HG03159 (cell line): ENCODE data around the gene RNF4.
"Not testable (repeated sequence)": the region's sequence is repeated elsewhere in the genome, so short reads cannot be mapped to it uniquely, and the experiment has no call there.

Experiments used
- ATAC-seq: cut with Tn5 transposase; IDR thresholded peaks from one replicate; pipeline ENCODE4 v1.9.1; 2021; ENCODE audit warnings: mild to moderate bottlenecking, moderate library complexity; ENCODE audit not compliant: unreplicated experiment

RNF4 gene

GRCh38 chr4:2457481-2458295 is 11.2 kb upstream of the RNF4 start:
- no peak for ATAC-seq

DNA sequence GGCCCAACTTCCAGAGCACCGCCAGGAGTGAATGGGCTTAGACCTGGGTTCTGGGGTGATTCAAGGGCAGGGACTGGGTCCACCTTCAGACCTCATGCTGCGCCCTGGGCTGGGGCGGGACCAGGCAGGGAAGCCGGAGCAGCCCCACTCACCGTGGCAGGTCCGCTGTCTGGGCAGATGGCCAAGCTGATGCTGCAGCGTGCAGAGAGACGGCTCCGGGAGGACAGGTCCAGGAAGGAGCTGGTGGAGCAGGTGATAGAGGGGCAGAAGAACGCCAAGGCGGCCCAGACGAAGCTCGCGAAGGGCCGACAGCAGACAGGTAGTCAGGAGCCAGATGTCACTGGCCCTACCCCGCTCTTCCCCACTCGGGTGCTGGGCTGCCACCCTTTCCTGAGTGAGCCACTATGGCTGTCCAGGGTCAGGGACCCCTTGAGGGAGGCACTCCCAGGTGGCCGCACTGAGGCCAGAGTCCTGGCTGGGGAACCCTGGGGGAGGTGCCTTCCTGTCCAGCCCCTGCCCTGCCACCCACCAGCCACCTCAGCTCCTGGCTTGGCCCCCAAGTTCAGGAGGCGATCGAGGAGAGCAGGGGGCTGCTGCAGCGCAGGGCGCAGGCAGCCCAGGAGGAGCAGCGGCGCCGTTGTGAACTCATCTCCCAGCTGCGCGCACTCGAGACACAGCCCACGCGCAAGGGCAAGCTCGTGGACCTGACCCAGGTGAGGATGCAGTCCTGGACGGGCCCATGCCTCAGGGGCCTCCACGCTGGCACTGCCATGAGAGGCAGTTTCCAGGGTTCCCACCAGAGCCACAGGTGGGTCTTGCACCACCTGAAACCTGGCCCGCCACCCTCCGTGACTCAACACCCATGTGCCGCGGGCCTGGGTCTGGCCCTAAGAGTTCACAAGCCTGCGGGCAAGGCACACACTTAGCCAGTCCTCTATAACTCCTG is 10.1 kb upstream of the RNF4 start:
- ATAC-seq = no peak

DNA sequence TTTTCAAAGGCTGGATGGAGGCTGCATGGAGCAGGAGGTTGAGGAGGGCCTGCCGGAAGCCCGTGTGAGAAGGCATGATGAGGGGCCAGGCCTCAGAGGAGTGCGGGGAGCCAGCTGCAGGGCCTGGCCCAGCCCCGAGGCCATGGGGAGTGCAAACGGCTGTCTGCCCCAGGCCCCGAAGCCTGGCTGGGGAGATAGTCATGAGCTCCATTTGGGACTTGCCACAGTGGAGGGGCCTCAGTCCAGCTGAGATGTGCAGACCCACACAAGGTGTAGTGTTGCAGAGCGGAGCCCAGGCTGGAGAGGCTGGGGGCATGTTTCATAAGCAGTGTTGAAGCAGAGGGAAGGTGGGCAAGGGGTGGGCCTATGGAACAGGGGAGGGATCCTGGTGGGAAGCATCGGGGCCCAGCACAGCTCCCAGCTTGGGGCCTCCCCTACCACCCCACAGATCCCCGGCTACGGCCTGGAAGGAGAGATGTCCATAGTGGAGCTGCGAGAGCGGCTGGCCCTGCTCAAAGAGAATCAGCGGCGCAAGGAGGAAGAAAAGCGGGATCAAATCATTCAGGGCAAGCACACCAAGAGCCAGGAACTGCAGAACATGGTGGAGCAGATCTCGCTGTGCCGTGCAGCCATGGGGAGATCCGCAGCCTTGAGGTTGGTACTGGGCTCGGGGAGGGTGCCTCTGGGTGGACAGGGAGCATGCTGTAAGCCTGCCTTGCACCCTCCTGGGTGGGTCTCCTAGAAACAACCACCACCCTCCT is 9.1 kb upstream of the RNF4 start:
- ATAC-seq = no peak

DNA sequence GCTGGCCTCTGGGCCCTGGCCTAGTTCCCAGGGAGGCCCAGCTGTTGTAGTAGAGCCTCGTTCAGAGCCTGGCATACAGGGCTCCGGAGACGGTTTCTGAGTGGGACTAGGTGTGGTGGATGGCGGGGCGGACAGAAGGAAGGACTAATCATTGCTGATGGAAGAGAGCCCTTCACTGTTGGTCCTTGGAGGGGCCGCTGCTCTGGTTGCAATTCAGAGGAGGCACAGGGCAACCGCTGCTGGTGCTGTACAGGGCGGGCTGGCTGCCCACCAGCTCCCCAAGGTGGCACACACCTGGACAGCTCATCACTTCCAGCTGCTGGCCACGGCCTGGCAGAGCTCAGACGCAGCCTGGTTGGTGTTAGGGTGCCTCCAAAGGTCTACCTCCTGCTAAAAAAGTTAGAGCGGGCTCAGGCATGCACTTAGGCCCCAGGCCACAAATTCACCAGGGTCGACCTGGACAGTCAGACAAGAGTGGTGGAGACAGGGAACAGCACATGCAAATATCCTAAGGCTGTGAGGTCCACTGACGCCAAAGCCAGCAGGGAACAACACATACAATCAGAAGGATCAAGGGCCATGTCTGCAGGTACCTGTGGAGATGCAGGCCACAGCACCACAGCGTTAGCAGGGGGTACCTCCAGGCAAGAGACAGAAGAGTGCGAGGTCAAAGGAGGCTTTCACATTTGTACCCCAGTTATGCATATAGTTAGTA is 7.5 kb upstream of the RNF4 start:
- ATAC-seq = no peak

DNA sequence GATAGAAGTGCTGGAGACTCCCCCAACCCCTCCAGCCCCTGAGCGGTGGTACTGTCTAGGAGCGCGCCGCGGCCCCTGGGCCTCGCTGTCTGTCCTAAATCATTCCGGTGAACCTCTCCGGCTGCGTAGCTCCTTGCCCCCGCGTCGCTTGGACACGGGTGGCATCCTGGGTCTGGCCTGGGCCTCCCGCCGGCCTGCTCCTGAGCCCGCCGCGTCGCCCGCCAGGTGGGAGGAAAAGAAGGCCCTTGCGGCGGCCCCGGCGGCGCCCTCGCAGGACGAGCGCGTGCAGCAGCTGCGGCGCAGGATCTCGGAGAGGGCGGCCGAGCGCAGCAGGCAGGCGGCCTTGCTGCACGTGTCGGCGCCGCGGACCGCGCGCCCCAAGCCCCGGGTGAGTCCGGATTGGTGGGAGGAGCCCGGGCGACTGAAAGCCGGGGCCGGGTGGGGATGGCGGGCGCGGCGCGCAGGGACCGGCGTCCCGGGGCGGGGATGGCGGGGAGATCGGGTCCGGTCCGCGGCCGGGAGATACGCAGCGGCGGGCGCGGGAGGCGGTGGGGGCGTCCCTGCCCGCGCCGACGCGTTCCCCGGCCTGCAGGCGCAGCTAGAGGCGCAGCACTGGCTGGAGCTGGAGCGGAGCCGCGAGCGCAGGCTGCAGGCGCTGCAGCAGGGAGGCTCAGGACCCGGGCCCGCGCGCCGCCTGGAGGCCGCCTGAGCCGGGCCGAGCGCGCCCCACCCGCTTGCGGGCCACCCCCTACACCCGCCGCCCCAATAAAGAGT is 6.5 kb upstream of the RNF4 start:
- ATAC-seq = peak; percentile 73

- ATAC-seq = no peak
These were observed 5.7 kb upstream of the RNF4 start for GRCh38 chr4:2462992-2463762.

DNA sequence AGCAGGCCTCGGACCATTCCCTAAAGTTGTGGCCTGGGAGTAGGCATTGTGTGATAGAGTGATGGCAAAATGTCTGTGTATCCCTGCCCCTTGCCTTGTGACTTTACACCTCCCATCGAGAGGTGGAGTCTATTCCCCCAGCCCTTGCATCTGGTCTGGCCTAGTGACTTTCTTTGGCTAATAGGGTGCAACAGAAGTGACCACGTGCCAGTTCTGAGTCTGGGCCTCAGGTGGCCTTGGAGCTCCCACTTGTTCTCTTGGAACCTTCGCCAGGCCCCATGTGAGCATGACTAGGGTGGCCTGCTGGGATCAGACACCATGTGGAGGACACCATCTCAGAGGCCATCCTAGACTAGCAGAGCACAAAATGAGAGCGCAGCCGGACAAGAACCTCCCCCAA is 3.9 kb upstream of the RNF4 start:
- ATAC-seq = no peak

GRCh38 chr4:2465544-2465943 is 3.4 kb upstream of the RNF4 start:
- ATAC-seq = not testable (repeated sequence)

GRCh38 chr4:2469192-2469984 is 482 bp downstream of the RNF4 start:
- ATAC-seq = peak; percentile 59

- no peak for ATAC-seq
These were observed 1.9 kb downstream of the RNF4 start for GRCh38 chr4:2470791-2471190.

DNA sequence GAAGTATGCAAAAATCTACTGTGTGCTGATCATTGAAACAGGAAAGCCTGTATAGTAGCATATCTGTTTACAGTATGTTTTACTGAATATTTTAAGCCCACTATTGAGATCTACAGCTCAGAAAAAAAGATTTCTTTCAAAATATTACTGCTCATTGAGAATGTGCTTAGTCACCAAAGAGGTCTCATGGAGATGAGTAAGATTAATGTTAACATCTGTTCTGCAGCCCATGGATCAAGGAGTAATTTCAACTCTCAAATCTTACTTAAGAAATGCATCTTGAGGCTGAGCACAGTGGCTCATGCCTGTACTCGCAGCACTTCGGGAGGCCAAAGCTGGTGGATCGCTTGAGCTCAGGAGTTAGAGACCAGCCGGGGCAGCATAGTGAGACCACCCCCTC is 3.3 kb downstream of the RNF4 start:
- ATAC-seq = no peak

DNA sequence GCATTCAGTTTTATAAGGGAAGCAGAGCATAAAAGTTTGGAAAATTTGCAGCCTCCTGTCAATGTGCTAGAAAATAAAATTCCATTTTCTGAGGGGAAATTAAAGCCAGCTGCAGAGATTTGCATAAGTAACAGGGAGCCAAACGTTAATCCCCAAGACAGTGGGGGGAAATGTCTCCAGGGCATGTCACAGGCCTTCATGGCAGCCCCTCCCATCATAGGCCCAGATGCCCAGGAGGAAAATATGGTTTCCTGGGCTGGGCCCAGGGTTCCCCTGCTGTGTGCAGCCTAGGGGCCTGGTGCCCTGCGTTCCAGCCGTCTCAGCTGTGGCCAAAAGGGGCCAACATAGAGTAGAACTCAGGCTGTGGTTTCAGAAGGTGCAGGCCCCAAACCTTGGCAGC is 9.3 kb downstream of the RNF4 start:
- ATAC-seq = no peak

GRCh38 chr4:2480649-2481048 is 11.7 kb downstream of the RNF4 start:
- no peak for ATAC-seq

GRCh38 chr4:2482192-2482591 is 13.3 kb downstream of the RNF4 start:
- ATAC-seq = no peak

DNA sequence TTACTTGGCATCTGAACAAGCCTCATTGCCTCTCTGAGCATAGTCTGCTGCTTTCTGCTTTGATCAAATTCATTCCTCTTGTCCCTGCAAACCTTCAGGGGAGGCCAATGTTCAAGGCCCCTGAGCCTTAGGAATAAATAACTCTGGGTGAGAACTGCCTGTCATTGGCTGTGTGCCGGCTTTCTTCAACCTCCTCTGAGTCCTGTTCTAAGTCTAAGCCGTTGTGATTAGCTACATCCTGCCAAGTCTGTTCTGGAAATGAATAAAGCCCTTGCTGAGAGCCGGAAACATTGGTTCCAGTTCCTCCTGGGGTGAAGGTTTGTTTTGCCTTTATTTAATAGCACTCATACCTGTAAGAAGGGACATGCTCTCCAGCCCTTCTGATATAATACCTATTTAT is 13.8 kb downstream of the RNF4 start:
- peak; percentile 52 for ATAC-seq

- ATAC-seq = no peak
These were observed 14.3 kb downstream of the RNF4 start for GRCh38 chr4:2483237-2483636.

GRCh38 chr4:2484185-2484584 is 15.3 kb downstream of the RNF4 start:
- ATAC-seq = no peak

DNA sequence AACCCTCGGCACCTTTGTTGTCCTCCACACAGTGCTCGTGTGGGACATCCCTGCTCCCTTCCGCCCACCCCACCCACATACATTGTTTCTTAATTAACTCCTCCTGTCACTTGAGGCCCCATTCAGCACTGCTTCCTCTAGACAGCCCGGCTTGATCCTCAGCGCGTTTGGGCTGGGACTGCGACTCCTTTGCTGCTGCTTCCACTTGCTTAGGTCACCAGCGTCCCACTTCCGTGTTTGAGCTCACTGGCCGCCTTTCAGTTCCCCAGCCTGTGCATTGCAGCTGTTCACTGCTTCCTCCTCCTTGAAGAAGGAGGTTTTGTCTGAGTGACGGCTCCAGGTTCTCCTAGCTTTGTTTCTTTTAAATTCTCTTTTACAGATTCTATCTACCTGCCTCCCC is 16.1 kb downstream of the RNF4 start:
- ATAC-seq = peak; percentile 69
